ENCODE results near the gene KRTAP10-3.
"Not testable (repeated sequence)": the region's sequence is repeated elsewhere in the genome, so short reads cannot be mapped to it uniquely, and the experiment has no call there.

The KRTAP10-3 gene

DNA sequence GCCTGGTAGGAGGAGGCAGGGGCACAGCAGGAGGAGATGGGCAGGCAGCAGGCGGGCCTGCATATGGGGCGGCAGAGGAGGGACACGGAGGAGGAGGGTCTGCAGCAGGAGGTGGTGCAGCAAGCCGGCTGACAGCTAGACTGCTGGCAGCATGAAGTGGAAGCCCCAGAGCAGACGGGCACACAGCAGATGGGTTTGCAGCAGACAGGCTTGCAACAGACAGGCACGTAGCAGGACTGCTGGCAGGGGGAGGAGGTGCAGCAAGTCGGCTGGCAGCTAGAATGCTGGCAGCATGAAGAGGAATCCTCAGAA lies 21.2 kb upstream of the KRTAP10-3 start:
- Mint-ChIP-seq H3K4me3 (no peak overlapping the region), H3K4me1 (peaks cover 16% of the 10 kb centered on the region), H3K36me3 (peaks cover 11% of the 10 kb centered on the region), H3K27me3 (peaks cover 25% of the 10 kb centered on the region), H3K27ac (no peak overlapping the region), H3K9me3 (peaks cover 42% of the 10 kb centered on the region)
- CTCF ChIA-PET, result no interaction called here
- no peak for DNase-seq

- no peak overlapping the region for H3K4me3 Mint-ChIP-seq
- H3K27me3 Mint-ChIP-seq, result peaks cover 30% of the 10 kb centered on the region
These were observed 20.6 kb upstream of the KRTAP10-3 start for GRCh38 chr21:44579056-44579832.

GRCh38 chr21:44578371-44579055 lies 19.9 kb upstream of the KRTAP10-3 start:
- Mint-ChIP-seq H3K9me3 (peaks cover 42% of the 10 kb centered on the region), H3K27me3 (peaks cover 37% of the 10 kb centered on the region), H3K36me3 (peaks cover 11% of the 10 kb centered on the region), H3K27ac (no peak overlapping the region), H3K4me3 (no peak overlapping the region), H3K4me1 (peaks cover 6% of the 10 kb centered on the region)
- CTCF ChIA-PET, result no interaction called here
- DNase-seq, result no peak

More at GRCh38 chr21:44579056-44579832, 20.6 kb upstream of the KRTAP10-3 start:
- Mint-ChIP-seq H3K4me1 (peaks cover 14% of the 10 kb centered on the region), H3K27ac (no peak overlapping the region), H3K36me3 (peaks cover 11% of the 10 kb centered on the region), H3K9me3 (peaks cover 42% of the 10 kb centered on the region)
- no peak for DNase-seq
- CTCF ChIA-PET, result no interaction called here

DNA sequence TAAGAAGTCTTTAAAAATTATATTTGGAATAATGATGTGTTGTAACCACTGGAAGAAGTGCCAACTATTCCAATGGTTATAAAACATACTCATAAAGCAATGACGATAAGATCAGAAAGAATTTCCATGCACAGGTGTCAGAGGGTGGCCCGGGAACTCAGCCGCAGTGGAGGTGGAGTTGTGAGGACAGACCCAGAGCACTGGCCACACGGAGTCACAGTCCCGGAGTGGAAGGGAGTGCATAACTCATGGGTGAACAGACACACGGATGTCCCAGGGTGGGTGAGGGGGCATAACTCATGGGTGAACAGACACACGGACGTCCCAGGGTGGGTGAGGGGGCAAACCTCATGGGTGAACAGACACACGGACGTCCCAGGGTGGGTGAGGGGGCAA lies 17.4 kb upstream of the KRTAP10-3 start:
- CTCF ChIA-PET, result no interaction called here
- no peak for DNase-seq

GRCh38 chr21:44575307-44576024 lies 16.9 kb upstream of the KRTAP10-3 start:
- CTCF ChIA-PET, result interaction anchor here (0.9 to 1.0 kb wide), 2 partner anchors 39 to 143 kb away, joined by 3 read pairs; no protein-coding TSS in a partner anchor
- Mint-ChIP-seq H3K27ac (no peak overlapping the region), H3K36me3 (peaks cover 9% of the 10 kb centered on the region), H3K27me3 (peaks cover 44% of the 10 kb centered on the region), H3K4me1 (no peaks in the 10 kb centered on the region), H3K4me3 (no peak overlapping the region), H3K9me3 (peaks cover 30% of the 10 kb centered on the region)
- no peak for DNase-seq

More for the DNA sequence above, 17.4 kb upstream of the KRTAP10-3 start:
- Mint-ChIP-seq H3K9me3 (peaks cover 33% of the 10 kb centered on the region), H3K27ac (no peak overlapping the region), H3K4me3 (no peak overlapping the region), H3K4me1 (no peaks in the 10 kb centered on the region), H3K36me3 (peaks cover 9% of the 10 kb centered on the region), H3K27me3 (peaks cover 45% of the 10 kb centered on the region)

DNA sequence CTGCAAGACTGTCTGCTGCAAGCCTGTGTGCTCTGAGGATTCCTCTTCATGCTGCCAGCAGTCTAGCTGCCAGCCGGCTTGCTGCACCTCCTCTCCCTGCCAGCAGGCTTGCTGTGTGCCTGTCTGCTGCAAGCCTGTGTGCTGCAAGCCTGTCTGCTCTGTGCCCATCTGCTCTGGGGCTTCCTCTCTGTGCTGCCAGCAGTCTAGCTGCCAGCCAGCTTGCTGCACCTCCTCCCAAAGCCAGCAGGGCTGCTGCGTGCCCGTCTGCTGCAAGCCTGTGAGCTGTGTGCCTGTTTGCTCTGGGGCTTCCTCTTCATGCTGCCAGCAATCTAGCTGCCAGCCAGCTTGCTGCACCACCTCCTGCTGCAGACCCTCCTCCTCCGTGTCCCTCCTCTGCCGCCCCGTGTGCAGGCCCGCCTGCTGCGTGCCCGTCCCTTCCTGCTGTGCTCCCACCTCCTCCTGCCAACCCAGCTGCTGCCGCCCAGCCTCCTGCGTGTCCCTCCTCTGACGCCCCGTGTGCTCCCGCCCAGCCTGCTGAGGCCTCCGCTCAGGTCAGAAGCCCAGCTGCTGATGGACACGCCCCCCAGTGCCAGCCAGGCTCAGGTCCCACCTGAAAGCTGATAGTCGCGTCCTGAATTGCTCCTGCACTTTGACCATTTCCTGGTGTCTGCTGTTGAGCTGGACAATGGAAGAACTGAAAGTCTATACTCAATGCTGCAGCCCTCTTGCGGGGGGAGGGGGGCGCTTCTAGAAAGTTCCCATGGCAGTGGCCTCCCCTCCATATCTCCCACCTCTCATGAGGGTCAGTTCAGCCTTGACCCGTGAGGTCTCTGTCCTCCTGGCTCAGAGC lies 16.1 kb upstream of the KRTAP10-3 start:
- Mint-ChIP-seq H3K4me1 (no peaks in the 10 kb centered on the region), H3K27ac (no peak overlapping the region), H3K36me3 (peaks cover 9% of the 10 kb centered on the region), H3K27me3 (peaks cover 37% of the 10 kb centered on the region), H3K9me3 (peaks cover 24% of the 10 kb centered on the region), H3K4me3 (no peak overlapping the region)
- DNase-seq, result no peak
- CTCF ChIA-PET, result interaction anchor here (0.7 to 1.0 kb wide), 3 partner anchors 38 to 157 kb away, joined by 3 read pairs; no protein-coding TSS in a partner anchor

- H3K4me1 Mint-ChIP-seq, H3K27ac Mint-ChIP-seq, H3K36me3 Mint-ChIP-seq, DNase-seq, H3K4me3 Mint-ChIP-seq: not testable (repeated sequence)
- CTCF ChIA-PET, result interaction anchor here (0.7 to 1.0 kb wide), 2 partner anchors 38 to 158 kb away, joined by 3 read pairs; no protein-coding TSS in a partner anchor
- peaks cover 23% of the 10 kb centered on the region for H3K9me3 Mint-ChIP-seq
- peaks cover 34% of the 10 kb centered on the region for H3K27me3 Mint-ChIP-seq
These were observed 15.2 kb upstream of the KRTAP10-3 start, which contains the start of gene KRTAP10-4 for GRCh38 chr21:44573630-44574456. TSS of gene KRTAP10-4 (plus strand) at chr21:44573729. CDS start at chr21:44573759, 30 bp downstream.

DNA sequence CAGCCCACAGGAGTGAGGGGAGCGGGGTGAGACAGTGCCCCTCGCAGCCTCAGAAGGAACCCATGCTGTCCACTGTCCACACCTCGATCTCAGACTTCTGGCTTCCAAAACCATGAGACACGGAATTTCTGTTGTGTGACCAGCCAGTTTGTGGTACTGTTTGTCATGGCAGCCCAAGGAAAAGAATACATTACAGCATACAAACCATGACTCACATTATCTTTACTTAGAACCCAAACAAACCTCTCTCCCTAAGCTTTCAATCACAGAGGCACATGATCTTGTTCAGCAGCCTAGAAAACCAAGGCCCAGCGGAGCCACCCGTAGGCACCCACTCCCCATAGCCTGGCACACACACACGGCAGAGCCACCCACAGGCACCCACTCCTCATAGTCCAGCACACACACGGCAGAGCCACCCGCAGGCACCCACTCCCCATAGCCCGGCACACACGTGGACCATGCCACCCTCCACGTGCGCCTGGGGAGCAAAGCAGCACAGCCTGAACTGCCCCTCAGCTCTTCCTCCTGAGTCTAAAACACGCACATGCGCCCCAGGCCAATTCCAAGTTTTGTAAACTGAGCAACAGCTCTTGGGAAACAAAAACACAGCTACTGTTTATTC lies 14.5 kb upstream of the KRTAP10-3 start:
- CTCF ChIA-PET, result no interaction called here
- Mint-ChIP-seq H3K36me3 (peaks cover 8% of the 10 kb centered on the region), H3K4me1 (no peaks in the 10 kb centered on the region), H3K27ac (no peak overlapping the region), H3K27me3 (peaks cover 38% of the 10 kb centered on the region), H3K9me3 (peaks cover 20% of the 10 kb centered on the region), H3K4me3 (no peak overlapping the region)
- no peak for DNase-seq

DNA sequence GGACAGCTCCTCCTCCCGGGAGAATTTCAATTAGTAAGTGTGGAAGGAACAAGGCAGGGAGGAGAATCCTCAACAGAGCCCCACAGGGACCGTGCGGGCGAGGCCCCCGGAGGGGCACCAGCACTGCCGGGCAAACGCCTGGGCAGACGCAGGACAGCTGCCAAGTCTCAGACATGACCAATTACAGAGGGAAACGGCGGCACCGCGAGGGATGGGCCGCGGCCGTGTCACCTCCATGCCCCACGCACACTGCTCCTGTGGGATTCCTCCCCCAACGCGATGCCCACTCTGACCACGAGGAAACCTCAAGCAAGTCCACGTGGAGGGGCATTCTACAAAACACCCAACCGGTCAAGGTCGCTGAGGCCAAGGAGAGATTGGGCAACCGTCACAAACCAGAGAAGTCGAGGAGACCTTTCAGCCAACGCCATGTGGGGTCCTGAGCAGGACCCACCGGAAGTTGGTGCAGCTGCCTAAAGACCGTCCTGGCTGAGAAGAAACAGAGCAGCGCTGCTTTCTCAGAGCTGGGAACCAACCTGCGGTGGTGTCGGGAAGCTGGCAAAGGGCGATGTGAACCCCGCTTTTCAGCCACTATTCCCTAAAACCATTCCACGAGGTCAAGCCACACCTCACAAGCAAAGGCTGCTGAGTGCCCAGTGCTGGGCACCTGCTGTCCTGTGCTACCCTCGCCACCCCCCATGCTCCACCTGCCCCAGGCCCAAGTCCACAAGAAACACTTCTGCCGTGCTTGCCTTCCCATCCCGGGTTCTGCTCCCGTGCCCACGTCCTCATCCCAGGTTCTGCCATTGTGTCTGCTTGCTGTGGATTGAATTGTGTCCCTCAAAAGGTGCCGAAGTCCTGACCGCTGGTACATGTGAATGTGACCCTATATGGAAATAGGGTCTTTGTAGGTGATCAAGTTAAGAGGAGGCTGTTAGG lies 13.5 kb upstream of the KRTAP10-3 start:
- Mint-ChIP-seq H3K36me3 (peaks cover 3% of the 10 kb centered on the region), H3K27ac (no peak overlapping the region), H3K27me3 (peaks cover 44% of the 10 kb centered on the region), H3K9me3 (peaks cover 10% of the 10 kb centered on the region), H3K4me3 (no peak overlapping the region), H3K4me1 (no peaks in the 10 kb centered on the region)
- DNase-seq, result no peak
- CTCF ChIA-PET, result no interaction called here

DNA sequence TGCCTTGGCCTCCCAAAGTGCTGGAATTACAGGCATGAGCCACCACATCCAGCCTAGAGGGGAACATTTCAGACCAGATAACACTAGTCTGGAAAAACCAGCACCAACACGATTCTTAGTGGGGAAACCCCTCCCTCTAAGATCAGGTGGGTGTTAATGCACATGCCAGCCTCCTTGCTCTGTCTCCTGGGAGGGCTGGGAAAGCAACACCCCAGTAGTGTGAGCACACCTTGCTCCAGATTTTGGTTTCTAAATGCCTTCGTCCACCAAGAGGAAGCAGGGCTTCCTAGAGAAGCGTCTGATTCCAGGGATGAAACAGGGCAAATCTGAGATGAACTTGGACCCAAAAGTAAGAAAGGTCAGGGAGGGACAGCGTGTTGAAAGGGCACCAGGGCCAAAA lies 12.7 kb upstream of the KRTAP10-3 start:
- Mint-ChIP-seq H3K36me3 (peaks cover 1% of the 10 kb centered on the region), H3K27ac (no peak overlapping the region), H3K9me3 (peaks cover 3% of the 10 kb centered on the region), H3K4me3 (no peak overlapping the region), H3K4me1 (no peaks in the 10 kb centered on the region), H3K27me3 (peaks cover 44% of the 10 kb centered on the region)
- CTCF ChIA-PET, result no interaction called here
- no peak for DNase-seq

DNA sequence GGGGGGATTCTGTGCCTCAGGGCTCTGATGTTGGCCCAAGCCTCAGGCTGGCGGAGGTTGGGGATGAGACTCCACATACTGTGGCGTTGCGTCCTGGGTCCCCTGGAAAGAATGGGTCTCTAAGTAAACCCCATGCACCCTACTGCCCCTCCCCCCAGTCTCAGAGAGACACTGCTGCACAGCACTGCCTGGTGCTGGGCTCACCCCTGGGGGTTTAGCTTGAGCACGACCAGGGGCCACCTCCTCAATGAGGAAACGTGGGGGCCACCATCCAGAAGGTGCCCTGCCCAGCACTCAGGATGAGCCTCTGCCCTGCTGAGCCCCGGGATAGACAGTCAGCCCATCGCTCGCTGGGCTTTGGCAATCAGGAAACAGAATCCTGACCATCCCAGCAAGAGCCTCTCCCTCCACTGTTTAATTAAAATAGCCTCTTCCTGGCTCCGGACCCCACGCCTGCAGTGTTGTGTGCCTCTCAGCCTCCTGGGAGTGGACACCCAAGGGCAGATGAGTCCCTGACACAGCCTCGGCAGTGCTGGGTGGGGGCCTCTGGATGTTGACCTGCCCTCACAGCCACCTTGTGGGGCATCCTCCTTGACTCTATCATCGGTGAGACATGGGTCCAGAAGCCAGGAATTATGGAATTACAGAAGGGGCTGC lies 11.4 kb upstream of the KRTAP10-3 start:
- Mint-ChIP-seq H3K27ac (no peak overlapping the region), H3K36me3 (peaks cover 1% of the 10 kb centered on the region), H3K27me3 (peaks cover 42% of the 10 kb centered on the region), H3K4me1 (peaks cover 6% of the 10 kb centered on the region), H3K9me3 (no peaks in the 10 kb centered on the region), H3K4me3 (no peak overlapping the region)
- CTCF ChIA-PET, result no interaction called here
- no peak for DNase-seq
